ENCODE data around the gene CEP162. TPM values are rescaled to one million over a fixed set of nuclear protein-coding genes. Genes with fewer than 3 reads are reported as not detected.

Gene CEP162
- total and polyA plus RNA-seq, 10 of the 15 experiments (the other 5 are each of a cell fraction or from before 2014, with no cell fraction given) = 2.7 to 7.9 (median 4.5) TPM

DNA sequence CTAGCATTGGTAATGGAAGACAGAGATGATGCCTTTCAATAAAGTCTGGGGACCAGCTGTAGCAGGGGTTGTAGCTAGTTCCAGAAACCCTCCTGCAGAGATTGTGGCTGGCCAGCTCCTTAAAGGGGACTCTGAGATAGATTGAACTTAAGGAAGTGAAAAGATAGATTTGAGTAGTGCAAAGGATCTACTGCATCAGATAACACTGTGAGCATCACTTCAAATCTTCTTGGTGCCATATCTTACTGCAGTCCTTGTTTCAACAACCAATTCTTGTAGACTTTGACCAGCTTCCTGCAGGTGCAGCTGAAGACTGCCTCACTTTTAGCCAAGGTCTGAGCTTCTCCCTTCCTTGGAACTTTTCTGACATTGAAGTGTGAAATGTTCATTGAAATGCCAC, 14.8 kb upstream of the CEP162 start:
- ChIA-PET POLR2A (no interaction called here), SMC1A (ENCODE audit: uncharacterized antibody, unreplicated experiment) (interaction anchor here (1.5 to 2.9 kb wide), 3 partner anchors 10 to 1081 kb away, joined by 3 to 12 read pairs (median 5); partner anchors contain the start of gene CEP162), RAD21 (ENCODE audit: unreplicated experiment) (no interaction called here), CTCF (interaction anchor here (0.7 to 2.5 kb wide), 4 partner anchors 14 to 273 kb away, joined by 3 to 11 read pairs (median 6); partner anchors contain the start of gene CEP162)
- TF ChIP-seq, protein P1, sequence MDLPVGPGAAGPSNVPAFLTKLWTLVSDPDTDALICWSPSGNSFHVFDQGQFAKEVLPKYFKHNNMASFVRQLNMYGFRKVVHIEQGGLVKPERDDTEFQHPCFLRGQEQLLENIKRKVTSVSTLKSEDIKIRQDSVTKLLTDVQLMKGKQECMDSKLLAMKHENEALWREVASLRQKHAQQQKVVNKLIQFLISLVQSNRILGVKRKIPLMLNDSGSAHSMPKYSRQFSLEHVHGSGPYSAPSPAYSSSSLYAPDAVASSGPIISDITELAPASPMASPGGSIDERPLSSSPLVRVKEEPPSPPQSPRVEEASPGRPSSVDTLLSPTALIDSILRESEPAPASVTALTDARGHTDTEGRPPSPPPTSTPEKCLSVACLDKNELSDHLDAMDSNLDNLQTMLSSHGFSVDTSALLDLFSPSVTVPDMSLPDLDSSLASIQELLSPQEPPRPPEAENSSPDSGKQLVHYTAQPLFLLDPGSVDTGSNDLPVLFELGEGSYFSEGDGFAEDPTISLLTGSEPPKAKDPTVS (IDR thresholded peaks at IDR 0.05; ENCODE audit: low read depth, low read length) = no peak
- no peak for TF ChIP-seq SUPT20H (IDR thresholded peaks at IDR 0.05; ENCODE audit: borderline replicate concordance, control insufficient read depth, low read depth, low read length)
- TF ChIP-seq SPI1 (IDR thresholded peaks at IDR 0.05; ENCODE audit: borderline replicate concordance, insufficient read depth, low read depth, low read length) = 0 out of 2 replicates have a peak, but pooled peaks have one; percentile 19
- TF ChIP-seq BMI1 (IDR thresholded peaks at IDR 0.05; ENCODE audit: borderline replicate concordance) = no peak
- Histone ChIP-seq H3K4me1 (ENCODE audit: control insufficient read depth, insufficient read depth, low read length) (no peaks in the 10 kb centered on the region), H3K4me3 (no peak overlapping the region), H4K20me1 (ENCODE audit: control insufficient read depth, insufficient read depth) (no peaks in the 10 kb centered on the region), H3K27ac (ENCODE audit: control insufficient read depth, insufficient read depth) (no peak overlapping the region), H3K36me3 (ENCODE audit: control insufficient read depth in 2 of 2, insufficient read depth in 2 of 2, low read length in 1 of 2) (no peaks in the 10 kb centered on the region), H3K9me3 (replicated peaks; ENCODE audit: control insufficient read depth, insufficient read depth, low read length) (no peaks in the 10 kb centered on the region), H3K27me3 (replicated peaks in 1 of 2; ENCODE audit: control insufficient read depth in 2 of 2, insufficient read depth in 2 of 2, low read length in 1 of 2) (no peaks in the 10 kb centered on the region), H3K9ac (ENCODE audit: control insufficient read depth, insufficient read depth, low read length) (no peak overlapping the region), H3K4me2 (ENCODE audit: control insufficient read depth, insufficient read depth) (no peak overlapping the region), H3K79me2 (ENCODE audit: control insufficient read depth, insufficient read depth, low read length) (no peaks in the 10 kb centered on the region), H2AFZ (ENCODE audit: control insufficient read depth, low read depth, low read length) (no peak overlapping the region)
- ATAC-seq (peak; percentile 54), DNase-seq (ENCODE audit: low read depth, low spot score) (no peak), FAIRE-seq (no peak)
- intact Hi-C loops (cut with micrococcal nuclease; ENCODE audit: unreplicated experiment) = no loop called here
- BruUV-seq (replicated peaks) = no TSS peak
- in situ Hi-C loops (cut with MboI) = no loop called here

- ChIA-PET RAD21 (ENCODE audit: unreplicated experiment) (interaction anchor here (0.5 to 2.8 kb wide), 18 partner anchors 12 to 1095 kb away, joined by 3 to 19 read pairs (median 3); partner anchors contain the start of gene SNAP91), SMC1A (ENCODE audit: uncharacterized antibody, unreplicated experiment) (interaction anchor here (0.6 to 2.8 kb wide), 15 partner anchors 9 to 1095 kb away, joined by 3 to 22 read pairs (median 4); no protein-coding TSS in a partner anchor), POLR2A (no interaction called here), CTCF (interaction anchor here (0.6 to 10.1 kb wide), 31 partner anchors 8 to 1161 kb away, joined by 3 to 153 read pairs (median 4); partner anchors contain the start of genes CYB5R4 and DOP1A)
- no TSS peak for BruUV-seq (replicated peaks)
- Histone ChIP-seq H3K4me3 (peak overlapping the region; percentile 95), H3K4me2 (ENCODE audit: control insufficient read depth, insufficient read depth) (peak overlapping the region; percentile 86), H3K9ac (ENCODE audit: control insufficient read depth, insufficient read depth, low read length) (peak overlapping the region; percentile 68), H4K20me1 (ENCODE audit: control insufficient read depth, insufficient read depth) (no peaks in the 10 kb centered on the region), H3K79me2 (ENCODE audit: control insufficient read depth, insufficient read depth, low read length) (no peaks in the 10 kb centered on the region), H2AFZ (ENCODE audit: control insufficient read depth, low read depth, low read length) (peak overlapping the region; percentile 100), H3K4me1 (ENCODE audit: control insufficient read depth, insufficient read depth, low read length) (no peaks in the 10 kb centered on the region), H3K9me3 (replicated peaks; ENCODE audit: control insufficient read depth, insufficient read depth, low read length) (no peaks in the 10 kb centered on the region), H3K27ac (ENCODE audit: control insufficient read depth, insufficient read depth) (no peak overlapping the region), H3K27me3 (replicated peaks in 1 of 2; ENCODE audit: control insufficient read depth in 2 of 2, insufficient read depth in 2 of 2, low read length in 1 of 2) (no peaks in the 10 kb centered on the region), H3K36me3 (ENCODE audit: control insufficient read depth in 2 of 2, insufficient read depth in 2 of 2, low read length in 1 of 2) (no peaks in the 10 kb centered on the region)
- TF ChIP-seq CREM (IDR thresholded peaks at IDR 0.05; ENCODE audit: low read depth) = no peak
- 0 out of 2 replicates have a peak, but pooled peaks have one; percentile 0 for TF ChIP-seq SMARCA5 (IDR thresholded peaks at IDR 0.05)
- ATAC-seq (peak; percentile 13), DNase-seq (ENCODE audit: low read depth, low spot score) (no peak), FAIRE-seq (no peak)
- intact Hi-C loops (cut with micrococcal nuclease; ENCODE audit: unreplicated experiment) = no loop called here
- WGBS (ENCODE audit: insufficient coverage, insufficient replicate concordance, low lambda C conversion rate, missing lambda C conversion rate) = 0% methylated on average over 1 of the region's 1 CpG
- in situ Hi-C loops (cut with MboI) = loop anchor here (10.0 kb wide), 1 partner anchor 613 kb away; no protein-coding TSS in a partner anchor
Measured at GRCh38 chr6:84228198-84228543, 728 bp upstream of the CEP162 start.
